GM18511 (cell line): ENCODE results near the gene POMGNT1.

ENCODE experiments used
- ATAC-seq: cut with Tn5 transposase; IDR thresholded peaks from one replicate; pipeline ENCODE4 v1.9.1; 2021; ENCODE audit warnings: mild to moderate bottlenecking, moderate library complexity; ENCODE audit not compliant: unreplicated experiment

Gene POMGNT1

DNA sequence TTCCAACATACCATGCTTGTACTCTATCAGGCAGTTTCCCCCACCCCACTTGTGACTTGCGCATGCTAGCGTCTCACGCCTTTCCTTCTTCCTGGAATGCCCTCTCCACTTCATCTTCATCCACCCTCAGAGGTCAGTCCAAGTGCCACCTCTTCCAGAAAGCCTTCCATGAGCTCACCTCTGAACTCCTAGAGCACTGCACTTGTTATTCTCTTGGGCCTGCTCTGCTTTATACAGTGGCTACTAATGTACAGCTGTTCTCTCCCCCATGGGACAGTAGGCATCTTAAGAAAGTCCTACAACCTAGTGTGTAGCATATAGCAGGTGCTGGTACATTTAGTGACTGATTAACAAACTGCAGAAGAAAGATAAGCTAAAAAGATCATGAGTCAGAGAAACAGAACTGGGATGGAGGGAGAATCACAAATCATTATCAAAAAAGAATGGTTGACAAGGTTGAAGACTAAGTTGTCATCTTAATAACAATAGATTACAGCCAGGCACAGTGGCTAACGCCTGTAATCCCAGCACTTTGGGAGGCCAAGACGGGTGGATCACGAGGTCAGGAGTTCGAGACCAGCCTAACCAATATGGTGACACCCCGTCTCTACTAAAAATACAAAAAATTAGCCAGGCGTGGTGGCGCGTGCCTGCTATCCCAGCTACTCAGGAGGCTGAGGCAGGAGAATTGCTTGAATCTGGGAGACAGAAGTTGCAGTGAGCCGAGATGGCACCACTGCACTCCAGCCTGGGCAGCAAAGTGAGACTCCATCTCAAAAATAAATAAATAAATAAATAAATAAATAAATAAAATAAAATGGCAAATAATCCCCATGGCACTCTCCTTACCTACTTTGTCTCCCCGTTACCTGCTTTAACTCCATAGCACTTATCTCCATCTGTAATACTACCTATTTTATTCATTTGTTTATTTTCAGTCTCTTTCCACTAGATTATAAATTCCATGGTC is 39.6 kb downstream of the POMGNT1 start:
- ATAC-seq: peak; percentile 87

DNA sequence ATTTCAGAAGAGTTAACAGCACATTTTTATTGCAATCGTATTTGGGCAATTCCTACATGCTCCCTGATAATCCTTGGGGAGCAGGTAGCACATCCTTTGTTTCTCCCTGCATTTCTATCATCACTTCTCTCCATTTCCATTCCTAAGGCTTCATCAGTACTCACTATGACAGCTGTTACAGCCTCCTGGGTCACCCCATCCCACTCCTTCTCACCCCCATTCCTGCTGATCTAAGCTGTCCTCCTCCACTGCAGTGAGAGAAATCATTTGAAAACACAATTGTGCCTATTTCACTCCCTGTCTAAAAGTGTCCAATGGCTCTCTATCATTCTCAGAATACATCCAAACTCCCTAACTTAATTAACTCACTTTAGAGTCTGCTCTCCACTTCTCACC is 40.3 kb downstream of the POMGNT1 start:
- ATAC-seq: peak; percentile 4

DNA sequence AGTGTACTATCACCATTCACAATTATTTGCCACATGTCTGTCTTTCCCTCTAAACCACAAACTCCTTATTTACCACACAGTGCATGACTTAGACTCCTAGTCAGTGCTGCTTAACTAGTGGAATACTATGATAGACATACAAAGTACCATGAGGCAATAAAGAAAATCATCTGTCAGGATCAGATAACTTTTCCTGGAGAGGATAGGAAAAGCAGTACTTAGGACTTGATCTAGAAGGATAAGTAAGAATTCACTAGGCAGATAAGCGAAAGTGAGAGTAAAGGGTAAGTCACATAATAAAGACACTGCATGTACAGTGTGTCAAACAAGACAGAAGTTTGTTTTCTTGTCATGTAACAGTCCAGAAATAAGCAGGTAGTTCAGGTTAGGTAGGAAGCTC is 44.5 kb downstream of the POMGNT1 start:
- no peak for ATAC-seq

DNA sequence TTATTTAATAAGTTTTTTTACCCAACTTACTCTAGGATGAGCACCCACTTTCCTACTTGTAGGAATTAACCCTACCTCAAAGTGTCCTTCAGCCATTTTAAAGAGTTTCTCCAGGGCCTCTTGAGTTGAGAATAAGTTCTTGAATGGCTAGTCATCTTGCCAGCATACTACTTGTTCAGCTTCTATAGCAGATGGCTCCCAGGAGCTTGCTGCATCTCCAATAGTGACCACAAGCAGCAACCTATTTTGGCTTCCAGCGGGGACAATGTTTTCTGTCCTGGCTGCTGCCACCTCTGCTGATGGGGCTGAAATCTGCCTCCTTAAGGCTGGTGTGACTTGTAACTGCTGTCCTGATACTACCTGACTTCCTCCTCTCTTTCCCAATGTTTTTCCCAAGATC is 45.0 kb downstream of the POMGNT1 start:
- ATAC-seq: no peak

GRCh38 chr1:46152016-46152415 is 46.2 kb downstream of the POMGNT1 start:
- ATAC-seq: peak; percentile 58

DNA sequence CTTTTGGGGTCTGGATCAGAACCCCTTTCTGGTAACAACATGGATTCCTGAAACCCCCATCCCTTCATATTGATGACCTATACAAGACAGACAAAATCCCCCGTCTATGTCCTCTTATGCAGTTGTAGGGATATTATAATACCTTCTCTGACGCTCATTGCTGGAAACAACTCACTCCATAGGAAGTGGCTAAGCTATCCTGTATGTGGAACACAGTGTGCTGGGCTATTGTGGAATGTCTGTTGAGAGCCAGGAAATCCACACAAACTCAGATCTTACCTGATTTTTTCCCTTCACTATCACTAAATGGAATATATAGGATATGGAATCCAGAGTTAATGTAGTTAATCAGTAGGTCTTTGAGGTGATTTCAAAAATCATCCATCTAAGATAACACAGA is 48.1 kb downstream of the POMGNT1 start:
- no peak for ATAC-seq

DNA sequence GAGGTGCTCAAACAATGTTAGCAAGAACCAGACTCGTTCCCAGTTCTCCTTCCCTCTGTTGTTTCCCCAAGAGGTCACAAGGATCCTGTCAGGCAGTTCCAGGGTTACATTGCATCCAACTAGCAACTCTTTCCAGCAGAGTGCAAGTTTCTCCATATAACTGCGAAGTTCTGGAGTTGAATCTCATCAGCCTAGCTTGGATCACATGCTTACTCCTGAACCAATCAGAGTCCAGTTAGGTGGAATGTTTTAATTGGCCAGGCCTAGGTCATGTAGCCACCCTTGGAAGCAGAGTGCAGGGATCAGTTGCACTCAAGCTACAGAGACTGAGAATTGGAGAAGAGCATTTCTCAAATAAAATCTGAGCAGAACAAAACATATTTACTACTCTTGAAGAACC is 49.9 kb downstream of the POMGNT1 start:
- no peak for ATAC-seq
